LoVo (cell line): ENCODE measurements around the gene LYPD8.

ENCODE experiments used
- DNase-seq: peaks from one replicate; pipeline ENCODE4 v3.0.0-alpha.2; 2016; ENCODE audit warnings: low spot score

LYPD8 gene

GRCh38 chr1:248757784-248758195, 2.2 kb upstream of the LYPD8 start:
- peak; percentile 57 for DNase-seq

DNA sequence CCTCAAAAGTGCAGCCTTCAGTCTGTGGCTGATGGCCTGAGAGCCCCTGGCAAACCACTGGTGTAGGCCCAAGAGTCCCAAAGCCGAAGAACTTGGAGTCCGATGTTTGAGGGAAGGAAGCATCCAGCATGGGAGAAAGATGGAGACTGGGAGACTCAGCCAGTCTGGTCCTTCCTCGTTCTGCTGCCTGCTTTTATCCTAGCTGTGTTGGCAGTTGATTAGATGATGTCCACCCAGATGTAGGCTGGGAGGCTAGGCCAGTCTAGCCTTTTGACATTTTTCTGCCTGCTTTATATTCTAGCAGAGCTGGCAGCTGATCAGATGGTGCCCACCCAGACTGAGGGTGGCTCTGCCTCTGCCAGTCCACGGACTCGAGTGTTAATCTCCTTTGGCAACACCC, 1.1 kb upstream of the LYPD8 start:
- DNase-seq: no peak

DNA sequence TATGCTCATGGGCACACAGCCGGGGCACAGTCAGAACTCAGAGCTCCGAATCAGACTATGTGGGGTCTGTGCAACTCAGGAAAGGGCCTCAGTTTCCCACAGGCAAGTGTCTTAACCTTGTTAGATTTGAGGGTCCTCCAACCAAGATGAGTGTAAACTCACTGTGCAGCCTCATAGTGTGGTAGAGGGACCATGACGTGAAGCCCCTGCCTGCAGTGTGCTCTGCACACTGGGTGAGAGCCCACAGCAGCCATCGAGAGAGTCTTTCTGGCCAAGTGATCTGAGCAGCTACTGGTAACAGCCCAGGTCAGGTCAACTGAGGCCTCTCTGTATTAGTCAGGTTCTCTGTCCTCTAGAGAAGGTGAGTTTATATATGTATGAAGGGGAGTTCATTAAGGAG, 592 bp upstream of the LYPD8 start:
- no peak for DNase-seq

DNA sequence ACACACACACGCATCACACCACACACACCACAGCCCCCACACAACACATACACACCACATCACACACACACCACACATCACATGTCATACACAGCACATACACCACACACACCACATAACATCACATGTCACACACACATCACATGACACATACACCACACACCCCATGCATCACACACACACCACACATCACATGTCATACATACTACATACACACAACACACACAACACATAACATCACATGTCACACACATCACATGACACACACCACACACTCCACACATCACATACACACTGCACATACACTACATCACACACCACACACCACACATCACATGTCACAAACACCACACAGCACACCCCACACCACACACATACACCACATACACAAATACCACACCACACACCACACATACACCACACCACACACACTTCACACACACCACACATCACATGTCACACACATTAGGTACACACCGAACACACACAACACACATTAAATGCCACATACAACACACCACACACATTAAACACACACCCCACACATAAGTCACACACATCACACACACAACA, 1.8 kb downstream of the LYPD8 start:
- DNase-seq: no peak

DNA sequence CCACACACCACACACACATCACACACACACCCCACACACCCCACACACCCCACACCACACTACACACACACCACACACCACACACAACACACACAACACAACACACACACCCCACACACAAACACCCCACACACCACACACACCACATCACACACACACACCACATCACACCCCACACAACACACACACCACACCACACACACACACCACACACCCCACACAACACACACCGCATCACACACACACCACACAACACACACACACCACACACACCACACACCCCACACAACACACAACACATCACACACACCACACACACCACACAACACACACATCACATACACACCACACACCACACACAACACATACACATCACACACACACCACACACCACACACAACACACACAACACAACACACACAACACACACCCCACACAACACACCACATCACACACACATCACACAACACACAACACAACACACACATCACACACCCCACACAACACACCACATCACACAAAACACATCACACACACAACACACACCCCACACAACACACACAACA, 2.4 kb downstream of the LYPD8 start:
- DNase-seq: no peak

DNA sequence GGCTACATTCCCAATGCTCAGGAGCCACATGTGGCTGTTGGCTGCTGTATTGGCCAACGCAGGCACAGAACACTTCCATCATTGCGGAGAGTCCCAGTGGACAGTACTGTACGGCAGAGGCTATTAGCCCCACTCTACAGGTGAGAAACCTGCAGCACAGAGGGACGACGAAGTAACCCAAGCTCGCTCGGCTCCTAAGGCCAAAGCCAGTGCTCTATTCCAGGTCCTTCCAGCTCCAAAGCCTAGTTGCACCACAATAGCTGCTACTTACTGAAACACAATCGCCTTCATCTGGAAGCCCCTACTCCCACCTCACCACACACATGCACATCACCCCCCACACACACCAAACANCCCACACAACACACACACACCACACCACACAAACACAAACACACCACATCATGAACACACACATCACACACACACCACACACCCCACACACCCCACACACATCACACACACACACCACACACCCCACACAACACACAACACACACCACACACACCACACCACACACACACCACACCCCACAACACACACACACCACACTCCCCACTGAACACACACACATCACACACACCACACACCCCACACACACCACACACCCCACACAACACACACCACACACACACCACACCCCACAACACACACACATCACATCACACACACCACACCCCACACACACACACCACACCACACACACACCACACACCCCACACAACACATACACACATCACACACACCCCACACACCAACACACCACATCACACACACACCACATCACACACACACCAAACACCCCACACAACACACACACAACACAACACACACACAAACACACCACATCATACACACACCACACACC, 3.2 kb downstream of the LYPD8 start:
- DNase-seq: no peak

DNA sequence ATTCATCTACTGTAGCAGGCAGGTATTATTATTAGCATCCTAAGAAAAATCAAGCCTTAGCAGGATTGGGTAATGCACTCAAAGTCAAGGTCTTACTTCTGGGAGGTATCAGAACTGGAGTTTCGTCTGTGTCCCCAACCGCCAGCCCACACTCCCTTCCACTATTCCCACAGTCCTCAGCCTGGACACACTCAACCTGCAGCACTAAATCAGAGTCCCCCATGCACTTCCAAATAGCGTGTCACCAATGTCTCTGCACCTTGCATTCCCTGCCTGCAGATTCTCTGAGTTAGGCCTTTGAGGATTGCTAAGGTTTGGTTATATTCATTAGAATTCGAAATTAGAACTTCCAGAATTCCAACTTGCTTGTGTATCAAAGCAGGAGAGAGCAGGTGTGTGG, 3.9 kb downstream of the LYPD8 start:
- no peak for DNase-seq

GRCh38 chr1:248751142-248751541, 4.4 kb downstream of the LYPD8 start:
- DNase-seq: no peak

DNA sequence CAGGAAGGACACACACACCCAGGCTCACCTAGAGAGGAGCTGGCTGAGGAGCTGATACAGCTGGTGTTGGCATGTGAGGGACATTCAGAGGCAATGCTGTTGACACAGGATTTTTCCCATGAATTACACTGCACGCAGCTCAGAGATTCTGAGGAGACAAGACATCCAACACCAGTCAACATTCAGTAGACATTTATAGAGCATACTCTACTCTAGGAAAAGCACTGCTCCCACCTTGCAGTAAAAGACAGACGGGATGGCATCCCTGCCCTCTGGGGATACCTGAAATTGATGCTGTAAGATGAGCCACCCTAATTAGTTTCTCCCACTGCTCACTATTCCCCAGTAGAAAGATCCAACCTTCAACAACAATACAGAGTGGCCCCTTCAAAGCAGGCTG, 5.1 kb downstream of the LYPD8 start:
- no peak for DNase-seq

DNA sequence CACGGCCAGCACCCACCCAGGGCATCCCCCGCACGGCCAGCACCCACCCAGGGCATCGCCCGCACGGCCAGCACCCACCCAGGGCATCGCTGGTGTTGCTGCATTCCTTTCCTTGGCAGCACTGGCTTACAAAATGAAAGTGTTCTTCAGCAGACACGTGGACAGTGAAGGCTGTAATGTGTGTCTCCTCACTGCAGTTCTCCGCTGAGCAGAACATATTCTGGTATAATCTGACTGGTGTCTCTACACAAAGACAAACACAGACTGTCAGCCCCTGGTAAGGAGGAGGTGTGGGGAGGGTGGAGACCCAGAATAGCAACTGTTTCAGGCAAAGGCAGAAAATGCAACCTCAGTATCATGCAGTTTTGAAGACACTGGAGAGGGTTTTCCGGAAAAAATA, 7.3 kb downstream of the LYPD8 start:
- DNase-seq: no peak

DNA sequence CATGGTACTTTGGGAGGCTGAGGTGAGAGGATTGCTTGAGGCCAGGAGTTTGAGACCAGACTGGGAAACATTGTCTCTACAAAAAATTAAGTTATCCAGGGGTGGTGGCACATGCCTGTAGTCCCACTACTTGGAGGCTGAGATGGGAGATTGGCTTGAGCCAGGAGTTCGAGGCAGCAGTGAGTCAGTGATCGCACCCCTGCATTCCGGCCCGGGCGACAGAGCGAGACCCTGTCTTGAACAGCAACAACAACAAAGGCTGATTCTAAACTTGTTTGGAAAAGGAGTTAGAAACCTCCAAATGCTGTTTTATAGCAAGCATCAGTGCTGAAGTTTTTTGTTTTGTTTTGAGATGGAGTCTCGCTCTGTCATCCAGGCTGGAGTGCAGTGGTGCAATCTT, 14.7 kb downstream of the LYPD8 start:
- DNase-seq: no peak

GRCh38 chr1:248739572-248740205, 15.9 kb downstream of the LYPD8 start:
- no peak for DNase-seq

DNA sequence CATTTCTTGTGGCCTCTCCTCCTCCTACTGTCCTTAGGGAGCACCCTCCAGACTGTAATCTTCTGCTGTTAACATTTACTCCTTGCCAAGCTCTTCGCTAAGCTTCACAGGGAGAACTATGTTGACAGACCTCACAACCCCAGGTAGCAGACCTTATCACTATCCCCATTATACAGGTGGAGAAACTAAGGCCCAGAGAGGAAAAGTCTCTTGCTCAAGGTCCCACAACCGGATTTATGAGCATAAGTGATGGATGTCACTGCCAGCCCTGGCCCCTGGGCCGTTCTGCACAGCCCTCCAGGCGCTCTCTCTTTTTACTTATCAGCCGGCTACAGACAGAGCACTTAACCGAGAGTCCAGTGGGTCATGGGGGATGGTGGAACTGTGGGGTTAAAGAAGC, 18.1 kb downstream of the LYPD8 start:
- no peak for DNase-seq

DNA sequence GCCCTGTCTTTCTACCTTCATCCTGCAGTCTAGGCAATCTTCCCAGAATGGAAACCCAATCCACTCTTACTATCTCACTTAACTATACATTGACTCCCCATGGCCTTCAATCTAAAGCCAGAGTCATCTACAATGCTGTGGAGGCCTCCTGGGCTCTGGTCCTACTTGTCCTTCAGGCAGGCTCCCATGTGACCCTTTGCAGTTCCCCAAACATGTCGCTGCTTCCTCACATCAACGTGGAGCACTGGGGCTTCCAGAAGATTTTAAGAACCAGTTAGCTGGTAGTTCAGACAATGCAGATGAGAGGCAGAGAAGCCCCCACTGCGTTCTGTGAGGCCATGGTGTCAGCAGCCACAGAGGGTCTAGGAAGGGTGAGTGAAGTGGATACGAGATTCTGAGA, 18.6 kb downstream of the LYPD8 start:
- no peak for DNase-seq

DNA sequence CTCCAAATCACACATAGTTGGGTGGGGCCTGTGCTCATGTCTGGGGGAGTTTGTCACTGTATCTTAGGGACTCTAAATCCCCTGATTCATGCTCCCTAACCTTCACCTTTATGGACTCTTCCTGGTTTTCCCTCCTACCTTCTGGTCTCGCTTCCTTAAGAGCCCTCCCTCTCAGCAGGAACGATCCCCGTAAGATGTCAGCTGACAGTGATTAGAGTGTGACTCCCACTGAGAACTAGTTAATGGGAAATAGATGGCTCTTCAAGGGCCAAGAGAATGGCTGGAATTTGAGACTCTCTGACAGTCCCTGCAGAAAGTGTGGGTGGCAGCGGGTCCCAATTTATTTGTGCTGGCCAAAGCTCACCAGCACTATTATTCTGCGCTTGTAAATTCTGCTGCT, 22.0 kb downstream of the LYPD8 start:
- no peak for DNase-seq

- no peak for DNase-seq
Observed at GRCh38 chr1:248730507-248731335, 24.8 kb downstream of the LYPD8 start.

DNA sequence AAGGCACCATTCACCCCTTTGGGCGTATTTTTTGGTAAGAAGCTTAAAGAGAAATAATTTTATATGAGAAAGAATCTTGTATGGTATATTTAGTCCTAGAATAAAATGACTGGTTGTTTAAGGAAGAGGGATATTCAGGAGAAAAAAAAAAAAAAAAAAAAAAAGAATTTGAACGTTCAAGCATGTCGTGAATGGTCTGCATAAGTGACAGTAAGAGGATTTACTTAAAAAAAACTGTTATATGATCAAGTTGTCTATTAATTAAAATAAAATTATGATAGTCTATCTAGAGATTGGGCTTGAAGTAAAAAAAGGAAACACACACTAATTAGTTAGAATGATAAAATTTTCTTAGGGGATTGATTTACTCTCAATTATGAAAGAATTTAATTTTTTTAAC, 41.3 kb downstream of the LYPD8 start:
- DNase-seq: no peak

- DNase-seq: no peak
Observed at GRCh38 chr1:248710305-248710900, 45.2 kb downstream of the LYPD8 start.

DNA sequence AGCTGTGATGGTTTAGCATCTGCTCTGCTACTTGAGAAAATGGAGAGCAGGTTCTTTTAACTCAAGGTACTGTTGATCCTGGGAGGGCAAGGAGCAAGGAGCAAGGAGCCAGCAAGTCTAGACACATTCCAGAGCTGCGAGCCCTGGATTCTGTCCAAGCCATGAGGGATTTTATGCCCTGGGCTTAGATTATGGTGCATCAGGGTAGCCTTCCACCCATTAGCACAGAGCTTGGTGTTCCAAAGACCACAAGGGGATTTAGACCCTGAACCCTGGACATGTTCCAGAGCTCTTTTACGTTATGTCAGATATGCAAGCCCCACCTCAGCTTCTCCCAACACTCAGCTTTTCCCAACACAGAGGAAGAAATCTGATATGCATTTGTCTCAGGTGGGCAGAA, 51.0 kb downstream of the LYPD8 start:
- no peak for DNase-seq

DNA sequence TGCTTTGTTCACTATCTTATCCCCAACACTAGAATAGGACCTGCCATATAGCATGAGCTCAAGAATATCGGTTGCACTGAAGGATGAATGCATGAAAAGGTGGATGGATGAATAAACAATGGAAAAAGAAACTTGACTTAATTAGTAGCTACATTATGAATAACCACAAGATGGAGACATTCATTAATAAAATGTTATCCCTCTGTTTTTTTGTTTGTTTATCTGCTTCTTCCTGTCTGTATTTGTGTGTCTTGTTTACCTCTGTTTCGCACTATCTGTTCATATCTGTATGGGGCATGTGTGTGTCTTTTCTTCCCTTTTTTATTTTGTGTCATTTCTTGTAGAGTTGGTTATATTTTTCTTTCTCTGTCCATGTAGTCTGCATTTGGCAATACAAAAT, 51.9 kb downstream of the LYPD8 start:
- DNase-seq: peak; percentile 19

GRCh38 chr1:248702714-248703113, 52.8 kb downstream of the LYPD8 start, which contains the start of gene OR14I1:
OR14I1 (minus strand) TSS chr1:248702766.
- DNase-seq: no peak

DNA sequence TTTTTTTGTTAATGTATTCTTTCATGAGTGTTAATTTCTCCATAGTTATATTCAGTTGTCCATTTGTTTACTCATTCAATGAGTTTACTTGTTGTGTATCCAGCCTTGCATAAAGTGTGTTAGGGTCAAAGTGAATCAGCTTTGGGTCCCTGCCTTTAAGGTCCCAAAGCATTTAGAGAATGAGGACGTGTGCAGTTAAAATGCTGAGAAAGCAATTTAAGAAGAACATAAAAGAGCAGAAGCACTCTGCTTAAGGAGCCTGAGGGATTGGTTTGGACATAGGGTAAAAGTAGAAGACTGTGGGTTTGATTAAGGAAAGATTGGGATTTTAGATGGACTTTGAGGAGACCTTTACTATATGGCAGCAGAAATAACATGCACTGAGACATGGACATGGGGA, 56.5 kb downstream of the LYPD8 start:
- DNase-seq: no peak
